Loucy (cell line): ENCODE data around the gene NKPD1.

ENCODE experiments used
- H2AFZ ChIP-seq: fragments of 200-600 bp; sonication (generic); 2 replicates; pipeline ENCODE4 v1.6.0; 2016; ENCODE audit warnings: antibody characterized with exemption, mild to moderate bottlenecking, low read length, moderate library complexity
- H3F3A ChIP-seq: fragments of 200-600 bp; 2 replicates; pipeline ENCODE4 v1.6.0; 2016; ENCODE audit warnings: antibody characterized with exemption, low read depth, mild to moderate bottlenecking
- H3K27me3 ChIP-seq: fragments of 200-600 bp; sonication (generic); 2 replicates; pipeline ENCODE4 v1.6.1; 2014; ENCODE audit warnings: low read length, mild to moderate bottlenecking; ENCODE audit not compliant: insufficient read depth, poor library complexity, severe bottlenecking
- H3K36me3 ChIP-seq: fragments of 200-600 bp; sonication (generic); 2 replicates; pipeline ENCODE4 v1.6.1; 2016; ENCODE audit warnings: low read length; ENCODE audit not compliant: insufficient read depth
- H3K4me1 ChIP-seq: fragments of 200-600 bp; sonication (generic); 2 replicates; pipeline ENCODE4 v1.5.1; 2014; ENCODE audit warnings: low read length, mild to moderate bottlenecking; ENCODE audit not compliant: insufficient read depth, poor library complexity, severe bottlenecking
- H3K4me2 ChIP-seq: fragments of 200-600 bp; sonication (generic); 2 replicates; pipeline ENCODE4 v1.6.0; 2014; ENCODE audit warnings: antibody characterized with exemption, low read length, low read depth, mild to moderate bottlenecking; ENCODE audit not compliant: poor library complexity, severe bottlenecking
- H3K4me3 ChIP-seq: fragments of 200-600 bp; sonication (generic); 2 replicates; pipeline ENCODE4 v1.5.1; 2014; ENCODE audit warnings: low read length, mild to moderate bottlenecking, mixed read lengths; ENCODE audit not compliant: poor library complexity, severe bottlenecking
- H3K79me2 ChIP-seq: fragments of 200-600 bp; sonication (generic); 2 replicates; pipeline ENCODE4 v1.6.1; 2014; ENCODE audit warnings: low read length; ENCODE audit not compliant: insufficient read depth
- H3K9ac ChIP-seq: fragments of 200-600 bp; sonication (generic); 2 replicates; pipeline ENCODE4 v1.6.0; 2014; ENCODE audit warnings: mild to moderate bottlenecking, low read depth, low read length, moderate library complexity; ENCODE audit not compliant: poor library complexity, severe bottlenecking
- H3K9me2 ChIP-seq: fragments of 200-600 bp; sonication (generic); replicated peaks from 2 replicates; pipeline ENCODE4 v1.6.1; 2016; ENCODE audit warnings: low read depth, low read length, mixed read lengths
- H3K9me3 ChIP-seq: fragments of 200-600 bp; sonication (generic); 2 replicates; pipeline ENCODE4 v1.6.1; 2014; ENCODE audit warnings: mild to moderate bottlenecking, antibody characterized with exemption, low read length, low read depth; ENCODE audit not compliant: insufficient read depth
- H4K20me1 ChIP-seq: fragments of 200-600 bp; sonication (generic); 2 replicates; pipeline ENCODE4 v1.6.0; 2014; ENCODE audit warnings: antibody characterized with exemption, low read length, mild to moderate bottlenecking; ENCODE audit not compliant: insufficient read depth, poor library complexity, severe bottlenecking
- EZH2phosphoT487 ChIP-seq: fragments of 200-600 bp; IDR thresholded peaks from 2 replicates; pipeline ENCODE4 v1.6.1; 2018; ENCODE audit warnings: antibody characterized with exemption, mild to moderate bottlenecking, moderate library complexity, borderline replicate concordance
- TF ChIP-seq, protein P1 (sequence below): fragments of 200-600 bp; sonication (generic); conservative IDR thresholded peaks from 2 replicates; pipeline ENCODE4 v1.5.1; 2014; ENCODE audit warnings: mild to moderate bottlenecking, antibody characterized with exemption, low read length

Gene NKPD1

GRCh38 chr19:45144431-45145269 is 16.1 kb downstream of the NKPD1 start:
- no peaks in the 10 kb centered on the region for H3K27me3 ChIP-seq
- no peak overlapping the region for H3K9ac ChIP-seq
- peaks cover 36% of the 10 kb centered on the region; the same call in 1 of the 2 replicates for H3K36me3 ChIP-seq
- H3K4me3 ChIP-seq, result no peak overlapping the region
- no peak overlapping the region for H3K4me2 ChIP-seq
- H3F3A ChIP-seq, result no peaks in the 10 kb centered on the region
- no peaks in the 10 kb centered on the region for H4K20me1 ChIP-seq
- no peak overlapping the region for H2AFZ ChIP-seq
- H3K79me2 ChIP-seq, result no peaks in the 10 kb centered on the region
- H3K9me3 ChIP-seq, result no peaks in the 10 kb centered on the region
- no peaks in the 10 kb centered on the region for H3K9me2 ChIP-seq
- no peaks in the 10 kb centered on the region for H3K4me1 ChIP-seq
- TF ChIP-seq EZH2phosphoT487, result no peak
- TF ChIP-seq, protein P1, sequence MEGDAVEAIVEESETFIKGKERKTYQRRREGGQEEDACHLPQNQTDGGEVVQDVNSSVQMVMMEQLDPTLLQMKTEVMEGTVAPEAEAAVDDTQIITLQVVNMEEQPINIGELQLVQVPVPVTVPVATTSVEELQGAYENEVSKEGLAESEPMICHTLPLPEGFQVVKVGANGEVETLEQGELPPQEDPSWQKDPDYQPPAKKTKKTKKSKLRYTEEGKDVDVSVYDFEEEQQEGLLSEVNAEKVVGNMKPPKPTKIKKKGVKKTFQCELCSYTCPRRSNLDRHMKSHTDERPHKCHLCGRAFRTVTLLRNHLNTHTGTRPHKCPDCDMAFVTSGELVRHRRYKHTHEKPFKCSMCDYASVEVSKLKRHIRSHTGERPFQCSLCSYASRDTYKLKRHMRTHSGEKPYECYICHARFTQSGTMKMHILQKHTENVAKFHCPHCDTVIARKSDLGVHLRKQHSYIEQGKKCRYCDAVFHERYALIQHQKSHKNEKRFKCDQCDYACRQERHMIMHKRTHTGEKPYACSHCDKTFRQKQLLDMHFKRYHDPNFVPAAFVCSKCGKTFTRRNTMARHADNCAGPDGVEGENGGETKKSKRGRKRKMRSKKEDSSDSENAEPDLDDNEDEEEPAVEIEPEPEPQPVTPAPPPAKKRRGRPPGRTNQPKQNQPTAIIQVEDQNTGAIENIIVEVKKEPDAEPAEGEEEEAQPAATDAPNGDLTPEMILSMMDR, result no peak

DNA sequence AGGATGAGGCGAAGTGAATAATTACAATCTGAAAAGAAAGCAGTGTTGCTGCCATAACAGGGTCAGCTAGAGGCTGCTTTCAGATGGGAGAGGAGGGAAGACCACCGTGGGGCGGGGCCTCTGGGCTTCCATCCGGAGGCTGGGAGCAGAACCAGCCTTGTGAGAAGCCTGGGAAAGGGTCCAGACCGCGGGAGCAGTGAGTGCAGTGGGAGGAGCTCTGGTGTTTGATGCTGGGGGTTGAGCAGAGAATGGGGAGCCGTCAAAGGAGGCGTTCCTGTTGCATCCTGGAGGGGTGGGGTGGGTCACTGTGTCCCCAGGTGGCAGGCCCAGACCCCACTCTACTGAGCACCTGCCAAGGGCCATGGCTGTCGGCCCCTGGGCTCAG is 18.1 kb downstream of the NKPD1 start:
- Histone ChIP-seq H3K4me1 (no peaks in the 10 kb centered on the region), H3K9me2 (no peaks in the 10 kb centered on the region), H4K20me1 (no peaks in the 10 kb centered on the region)

GRCh38 chr19:45142016-45142725 is 18.6 kb downstream of the NKPD1 start:
- Histone ChIP-seq H3F3A (no peaks in the 10 kb centered on the region), H3K79me2 (peaks cover 5% of the 10 kb centered on the region; the same call in 1 of the 2 replicates), H3K9me2 (no peaks in the 10 kb centered on the region), H2AFZ (no peak overlapping the region), H3K4me3 (no peak overlapping the region), H3K4me2 (no peak overlapping the region), H3K9ac (no peak overlapping the region), H3K27me3 (no peaks in the 10 kb centered on the region), H4K20me1 (no peaks in the 10 kb centered on the region), H3K36me3 (peaks cover 36% of the 10 kb centered on the region; the same call in 1 of the 2 replicates), H3K9me3 (no peaks in the 10 kb centered on the region), H3K4me1 (no peaks in the 10 kb centered on the region)
- TF ChIP-seq, protein P1, result no peak
- no peak for TF ChIP-seq EZH2phosphoT487

More for the DNA sequence above, 18.1 kb downstream of the NKPD1 start:
- Histone ChIP-seq H3F3A (no peaks in the 10 kb centered on the region), H3K4me2 (no peak overlapping the region), H3K79me2 (peaks cover 5% of the 10 kb centered on the region; the same call in 1 of the 2 replicates), H3K9ac (no peak overlapping the region), H3K9me3 (no peaks in the 10 kb centered on the region), H3K4me3 (no peak overlapping the region), H3K27me3 (no peaks in the 10 kb centered on the region), H2AFZ (no peak overlapping the region), H3K36me3 (peaks cover 36% of the 10 kb centered on the region; the same call in 1 of the 2 replicates)
- TF ChIP-seq, protein P1, result no peak
- no peak for TF ChIP-seq EZH2phosphoT487
